Astrocyte (in vitro differentiated cells and primary cell): ENCODE measurements around the gene ARHGEF11. TPM values are rescaled to one million over a fixed set of nuclear protein-coding genes. Genes with fewer than 3 reads are reported as not detected.

Source experiments
- DNase-seq: peaks from one replicate; pipeline ENCODE4 v3.0.0-alpha.2; 2010; ENCODE audit warnings: low read depth
- FAIRE-seq: peaks from 2 replicates; lab custom pipeline; 2011; peaks lifted over from hg19 to GRCh38; lab: Jason Lieb, UNC
- H2AFZ ChIP-seq: 2 replicates; pipeline ENCODE4 v1.6.0; 2012; ENCODE audit warnings: low read depth, low read length, inconsistent platforms
- H3K27ac ChIP-seq: 2 replicates; pipeline ENCODE4 v1.5.1; 2011; ENCODE audit warnings: low read depth, low read length, inconsistent platforms
- H3K27me3 ChIP-seq: 2 replicates; pipeline ENCODE4 v1.6.0; 2011; ENCODE audit warnings: low read length, inconsistent platforms; ENCODE audit not compliant: insufficient read depth
- H3K36me3 ChIP-seq: 2 replicates; pipeline ENCODE4 v1.5.1; 2011; ENCODE audit warnings: low read length, inconsistent platforms; ENCODE audit not compliant: insufficient read depth
- H3K4me1 ChIP-seq: 2 replicates; pipeline ENCODE4 v1.5.1; 2011; ENCODE audit warnings: low read length, inconsistent platforms; ENCODE audit not compliant: insufficient read depth
- H3K4me2 ChIP-seq: 2 replicates; pipeline ENCODE4 v1.6.0; 2012; ENCODE audit warnings: low read length, inconsistent platforms
- H3K4me3 ChIP-seq: 2 replicates; pipeline ENCODE4 v1.5.1; 2011; ENCODE audit warnings: low read depth, mild to moderate bottlenecking, low read length, inconsistent platforms; ENCODE audit not compliant: insufficient read depth
- H3K79me2 ChIP-seq: 2 replicates; pipeline ENCODE4 v1.6.0; 2012; ENCODE audit warnings: mild to moderate bottlenecking, low read length, inconsistent platforms; ENCODE audit not compliant: insufficient read depth
- H3K9ac ChIP-seq: 2 replicates; pipeline ENCODE4 v1.6.0; 2012; ENCODE audit warnings: mild to moderate bottlenecking, low read length, inconsistent platforms
- H3K9me3 ChIP-seq: 2 replicates; pipeline ENCODE4 v1.5.1; 2012; ENCODE audit warnings: low read depth, mild to moderate bottlenecking, low read length, inconsistent platforms; ENCODE audit not compliant: insufficient read depth
- H4K20me1 ChIP-seq: 2 replicates; pipeline ENCODE4 v1.6.0; 2012; ENCODE audit warnings: low read length, inconsistent platforms; ENCODE audit not compliant: insufficient read depth
- H3K27ac Mint-ChIP-seq: one replicate; pipeline ENCODE4 v1.8.0; 2021; ENCODE audit warnings: mild to moderate bottlenecking, mixed read lengths; ENCODE audit not compliant: unreplicated experiment
- H3K27me3 Mint-ChIP-seq: one replicate; pipeline ENCODE4 v1.8.0; 2021; ENCODE audit warnings: low read depth, mixed read lengths; ENCODE audit not compliant: unreplicated experiment
- H3K36me3 Mint-ChIP-seq: one replicate; pipeline ENCODE4 v1.8.0; 2021; ENCODE audit warnings: low read depth, mixed read lengths; ENCODE audit not compliant: unreplicated experiment
- H3K4me1 Mint-ChIP-seq: one replicate; pipeline ENCODE4 v1.8.0; 2021; ENCODE audit warnings: low read depth, mixed read lengths; ENCODE audit not compliant: unreplicated experiment
- H3K4me3 Mint-ChIP-seq: one replicate; pipeline ENCODE4 v1.8.0; 2021; ENCODE audit warnings: mild to moderate bottlenecking, moderate library complexity, mixed read lengths; ENCODE audit not compliant: unreplicated experiment
- H3K9me3 Mint-ChIP-seq: one replicate; pipeline ENCODE4 v1.8.0; 2021; ENCODE audit warnings: mild to moderate bottlenecking, mixed read lengths; ENCODE audit not compliant: unreplicated experiment
- EZH2 ChIP-seq: IDR thresholded peaks from 2 replicates; pipeline ENCODE4 v1.6.1; 2012; ENCODE audit warnings: mild to moderate bottlenecking, low read length, inconsistent platforms; ENCODE audit not compliant: insufficient read depth
- total RNA-seq: library from RNA; stranded (reverse); gene quantifications from 2 replicates; pipeline ENCODE4 v1.2.1, GENCODE V29; 2021
- TF ChIP-seq, protein P1 (sequence below): IDR thresholded peaks from 2 replicates; pipeline ENCODE4 v1.5.1; 2011; ENCODE audit warnings: low read depth, mild to moderate bottlenecking, inconsistent platforms, low read length, moderate library complexity; ENCODE audit not compliant: insufficient read depth

Gene ARHGEF11
- total RNA-seq, 1 donor from 2014 or later, result 29.2 TPM

DNA sequence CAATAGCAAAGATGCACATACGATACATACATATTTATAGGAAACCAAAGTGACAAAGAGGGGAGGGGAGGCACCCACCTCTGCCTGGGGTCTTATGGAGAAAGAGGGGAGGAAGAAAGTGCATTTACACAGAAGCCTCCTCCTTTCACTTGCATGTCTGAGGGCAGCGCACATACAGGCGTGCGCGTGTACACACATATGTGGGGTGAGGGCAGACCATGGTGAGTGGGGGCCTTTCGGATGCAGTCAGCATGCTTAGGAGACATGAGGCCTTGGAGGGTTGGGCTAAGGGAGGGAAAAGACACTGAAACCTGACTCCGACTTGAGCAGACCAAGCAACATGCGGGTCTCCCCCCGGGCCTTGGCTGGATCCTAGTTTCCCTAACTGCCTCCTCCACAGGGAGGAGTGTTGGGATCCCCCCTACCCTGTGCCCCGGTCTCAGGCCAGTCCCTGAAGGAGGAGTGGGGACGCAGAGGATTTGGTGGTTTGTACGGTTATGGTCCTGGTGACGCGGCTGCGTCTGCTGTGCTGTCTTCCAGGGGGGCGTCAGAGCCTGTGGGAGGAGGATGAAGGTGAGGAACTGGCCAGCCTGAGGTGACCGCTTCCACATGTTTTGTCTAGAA, 109.9 kb downstream of the ARHGEF11 start:
- peaks cover 26% of the 10 kb centered on the region for H3K36me3 Mint-ChIP-seq
- Histone ChIP-seq H3K9ac (no peak overlapping the region), H3K4me3 (no peak overlapping the region), H3K36me3 (peaks cover 11% of the 10 kb centered on the region), H3K4me1 (no peaks in the 10 kb centered on the region), H4K20me1 (no peaks in the 10 kb centered on the region), H3K27ac (no peak overlapping the region), H3K9me3 (no peaks in the 10 kb centered on the region), H3K79me2 (no peaks in the 10 kb centered on the region), H2AFZ (no peak overlapping the region), H3K27me3 (no peaks in the 10 kb centered on the region), H3K4me2 (no peak overlapping the region)
- H3K4me3 Mint-ChIP-seq, result no peak overlapping the region
- H3K27ac Mint-ChIP-seq, result no peak overlapping the region
- peaks cover 2% of the 10 kb centered on the region for H3K4me1 Mint-ChIP-seq
- peaks cover 16% of the 10 kb centered on the region for H3K27me3 Mint-ChIP-seq
- no peaks in the 10 kb centered on the region for H3K9me3 Mint-ChIP-seq
- FAIRE-seq (no peak), DNase-seq (no peak)
- TF ChIP-seq EZH2, result no peak
- TF ChIP-seq, protein P1, sequence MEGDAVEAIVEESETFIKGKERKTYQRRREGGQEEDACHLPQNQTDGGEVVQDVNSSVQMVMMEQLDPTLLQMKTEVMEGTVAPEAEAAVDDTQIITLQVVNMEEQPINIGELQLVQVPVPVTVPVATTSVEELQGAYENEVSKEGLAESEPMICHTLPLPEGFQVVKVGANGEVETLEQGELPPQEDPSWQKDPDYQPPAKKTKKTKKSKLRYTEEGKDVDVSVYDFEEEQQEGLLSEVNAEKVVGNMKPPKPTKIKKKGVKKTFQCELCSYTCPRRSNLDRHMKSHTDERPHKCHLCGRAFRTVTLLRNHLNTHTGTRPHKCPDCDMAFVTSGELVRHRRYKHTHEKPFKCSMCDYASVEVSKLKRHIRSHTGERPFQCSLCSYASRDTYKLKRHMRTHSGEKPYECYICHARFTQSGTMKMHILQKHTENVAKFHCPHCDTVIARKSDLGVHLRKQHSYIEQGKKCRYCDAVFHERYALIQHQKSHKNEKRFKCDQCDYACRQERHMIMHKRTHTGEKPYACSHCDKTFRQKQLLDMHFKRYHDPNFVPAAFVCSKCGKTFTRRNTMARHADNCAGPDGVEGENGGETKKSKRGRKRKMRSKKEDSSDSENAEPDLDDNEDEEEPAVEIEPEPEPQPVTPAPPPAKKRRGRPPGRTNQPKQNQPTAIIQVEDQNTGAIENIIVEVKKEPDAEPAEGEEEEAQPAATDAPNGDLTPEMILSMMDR, result no peak

DNA sequence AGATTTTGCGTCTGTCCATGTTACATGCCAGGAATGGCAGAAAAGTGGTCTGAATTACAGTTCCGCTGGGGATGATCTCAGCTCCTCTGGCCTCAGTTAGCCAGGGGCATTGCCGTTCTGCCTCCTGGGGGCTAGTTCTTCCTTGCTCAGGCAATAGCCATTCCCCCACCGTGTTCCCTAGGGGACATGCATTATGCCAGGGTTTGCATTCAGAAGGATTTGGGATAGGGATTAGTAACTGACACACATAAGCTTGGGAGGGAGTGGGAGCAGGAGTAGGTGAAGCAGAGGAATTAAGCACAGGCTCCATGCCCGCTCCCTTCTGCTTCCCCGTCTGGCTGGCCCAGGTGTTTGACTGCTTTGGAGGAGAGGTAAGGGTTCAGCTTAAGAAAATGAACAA, 112.4 kb downstream of the ARHGEF11 start:
- Histone ChIP-seq H3K36me3 (peaks cover 2% of the 10 kb centered on the region), H3K4me1 (no peaks in the 10 kb centered on the region), H4K20me1 (no peaks in the 10 kb centered on the region), H3K9ac (no peak overlapping the region), H3K27ac (no peak overlapping the region), H2AFZ (no peak overlapping the region), H3K4me3 (no peak overlapping the region), H3K9me3 (no peaks in the 10 kb centered on the region), H3K79me2 (no peaks in the 10 kb centered on the region), H3K27me3 (peaks cover 7% of the 10 kb centered on the region), H3K4me2 (no peak overlapping the region)
- FAIRE-seq (no peak), DNase-seq (no peak)
- TF ChIP-seq, protein P1, result no peak
- no peak for TF ChIP-seq EZH2
- H3K36me3 Mint-ChIP-seq, result peaks cover 12% of the 10 kb centered on the region
- no peak overlapping the region for H3K4me3 Mint-ChIP-seq
- H3K9me3 Mint-ChIP-seq, result no peaks in the 10 kb centered on the region
- peaks cover 31% of the 10 kb centered on the region for H3K27me3 Mint-ChIP-seq
- H3K27ac Mint-ChIP-seq, result no peak overlapping the region
- H3K4me1 Mint-ChIP-seq, result peaks cover 2% of the 10 kb centered on the region

DNA sequence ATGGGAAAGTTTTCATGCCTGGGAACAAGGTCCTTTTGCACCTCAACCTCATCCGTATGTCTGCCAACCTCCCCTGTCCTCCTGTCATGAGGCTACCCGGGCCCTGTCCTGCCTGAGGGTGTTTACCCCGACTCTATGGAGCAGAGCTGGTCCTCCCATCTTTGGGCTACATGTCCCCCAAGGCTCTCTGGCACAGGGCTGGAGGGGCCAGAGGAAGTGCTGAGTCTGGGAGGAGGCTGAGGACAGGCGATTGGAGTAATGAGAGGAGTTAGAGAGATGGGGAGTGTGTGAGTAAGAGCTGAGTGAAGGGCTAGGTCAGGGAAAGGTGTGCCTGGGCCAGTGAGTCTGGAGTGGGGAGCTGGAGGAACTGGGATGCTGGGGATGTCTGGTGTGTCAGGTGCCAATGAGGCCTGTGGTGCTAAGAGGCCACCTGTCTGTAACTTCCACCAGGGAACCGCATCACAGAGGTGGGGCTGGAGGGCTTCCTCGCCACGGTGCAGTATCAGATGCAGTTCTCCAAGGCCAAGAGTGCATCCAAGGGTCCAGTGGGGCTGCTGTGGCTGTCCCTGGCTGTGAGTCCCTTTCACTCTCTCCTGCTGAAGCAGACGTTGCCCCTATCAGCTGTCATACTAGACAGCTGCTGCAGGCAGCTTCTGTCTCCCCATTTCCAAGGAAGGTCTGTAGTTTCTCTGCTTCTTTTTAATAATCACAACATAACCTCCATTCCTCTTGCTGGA, 113.4 kb downstream of the ARHGEF11 start:
- H3K4me3 Mint-ChIP-seq, result no peak overlapping the region
- peaks cover 2% of the 10 kb centered on the region for H3K36me3 ChIP-seq
- TF ChIP-seq EZH2, result no peak
- TF ChIP-seq, protein P1, result no peak
- DNase-seq, result no peak
- no peaks in the 10 kb centered on the region for H4K20me1 ChIP-seq
- H2AFZ ChIP-seq, result no peak overlapping the region
- peaks cover 1% of the 10 kb centered on the region for H3K9me3 Mint-ChIP-seq
- H3K4me1 ChIP-seq, result peaks cover 3% of the 10 kb centered on the region
- H3K9ac ChIP-seq, result no peak overlapping the region
- peaks cover 10% of the 10 kb centered on the region for H3K36me3 Mint-ChIP-seq
- H3K4me2 ChIP-seq, result peak overlapping the region; percentile 45
- no peak overlapping the region for H3K27ac ChIP-seq
- no peak for FAIRE-seq
- no peak overlapping the region for H3K27ac Mint-ChIP-seq
- H3K4me3 ChIP-seq, result no peak overlapping the region
- H3K79me2 ChIP-seq, result no peaks in the 10 kb centered on the region
- H3K4me1 Mint-ChIP-seq, result peaks cover 5% of the 10 kb centered on the region
- no peaks in the 10 kb centered on the region for H3K9me3 ChIP-seq
- peaks cover 38% of the 10 kb centered on the region for H3K27me3 Mint-ChIP-seq
- peaks cover 7% of the 10 kb centered on the region for H3K27me3 ChIP-seq
